ENCODE data around the gene MTA1.

GRCh38 chr14:105493921-105494605 is 74.4 kb downstream of the MTA1 start:
- TF ChIP-seq MXI1 (IDR thresholded peaks at IDR 0.05; ENCODE audit: low read depth, low read length) (no peak), FOXJ3 (CRISPR knock-in tag; IDR thresholded peaks at IDR 0.05) (no peak), SIN3A (IDR thresholded peaks at IDR 0.05; ENCODE audit: borderline replicate concordance, low read depth, low read length) (no peak)
